ENCODE measurements around the gene NES. TPM values are rescaled to one million over a fixed set of nuclear protein-coding genes. Genes with fewer than 3 reads are reported as not detected.

Gene NES
- total RNA-seq (2022; extraction: Qiagen RNA extraction; ENCODE audit: low read depth): 1.2 to 1.4 TPM (median 1.4 TPM) in 5 replicates

GRCh38 chr1:156676820-156677615 lies at the start of gene NES:
Gene NES, minus strand, starts transcription at chr1:156677407. Its CDS starts 143 bp downstream, at chr1:156677264.

DNA sequence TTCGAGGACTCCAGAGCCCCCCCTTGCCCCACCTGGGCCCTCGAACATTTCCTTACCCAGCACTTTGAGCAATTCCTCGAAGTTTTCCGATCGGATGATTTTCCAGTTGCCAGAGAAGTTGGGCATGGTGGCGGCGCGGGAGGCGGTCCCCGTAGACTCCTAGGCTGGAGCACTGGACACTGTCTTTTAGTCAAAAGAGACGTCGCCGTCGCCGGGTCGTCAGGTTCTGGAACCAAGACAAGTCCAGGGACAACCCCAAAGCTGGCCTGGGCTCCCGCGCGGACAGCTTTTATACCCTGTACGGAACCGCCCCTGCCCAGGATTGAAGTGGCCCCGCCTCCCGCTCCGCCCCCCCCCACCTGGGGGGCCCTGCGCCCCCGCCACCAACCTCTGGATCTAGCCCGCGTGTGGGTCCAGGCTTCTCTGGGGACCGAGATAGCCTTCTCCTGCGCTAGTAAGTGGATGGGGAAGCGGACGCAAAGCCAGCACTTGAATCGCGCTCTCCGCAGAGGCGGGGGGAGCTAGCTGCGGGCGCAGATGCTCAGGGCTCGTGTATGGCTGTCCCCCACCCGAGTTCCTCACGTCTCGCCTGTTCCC lies 28.2 kb upstream of the NES start, which contains the start of gene CRABP2:
TSS of gene CRABP2 (minus strand) at position 263 of the 597 bp plus-strand sequence. CDS start at position 126, 137 bp downstream.

GRCh38 chr1:156641761-156642264 lies 35.4 kb downstream of the NES start, which contains the start of gene BCAN:
Gene BCAN, plus strand, starts transcription at chr1:156642117. Its CDS starts 3,938 bp downstream, at chr1:156646055.

GRCh38 chr1:156618853-156619581 lies 58.2 kb downstream of the NES start, which contains the start of gene HAPLN2:
Gene HAPLN2, plus strand, starts transcription at chr1:156619415. Its CDS starts 4,076 bp downstream, at chr1:156623491.

Other genes starting within 250 kb of the NES start
- gene MEF2D, start 176.6 kb downstream of the NES start, total RNA-seq (2022; extraction: Qiagen RNA extraction; ENCODE audit: low read depth): 24.4 to 37.4 TPM (median 33.9 TPM) in 5 replicates
- gene IQGAP3, start 104.8 kb downstream of the NES start, total RNA-seq (2022; extraction: Qiagen RNA extraction; ENCODE audit: low read depth): 13.6 to 17.9 TPM (median 15.8 TPM) in 5 replicates
- gene TTC24, start 97.7 kb downstream of the NES start, total RNA-seq (2022; extraction: Qiagen RNA extraction; ENCODE audit: low read depth): not detected in 5 replicates
- 131 to 175 TPM (median 166 TPM) in 5 replicates for gene NAXE, start 85.6 kb downstream of the NES start, total RNA-seq (2022; extraction: Qiagen RNA extraction; ENCODE audit: low read depth)
- 65.0 to 92.5 TPM (median 74.0 TPM) in 5 replicates for gene GPATCH4, start 75.9 kb downstream of the NES start, total RNA-seq (2022; extraction: Qiagen RNA extraction; ENCODE audit: low read depth)
- gene HAPLN2, start 58.0 kb downstream of the NES start, total RNA-seq (2022; extraction: Qiagen RNA extraction; ENCODE audit: low read depth): 0.03 TPM in 1 of 5 replicates, not detected in the others
- gene BCAN, start 35.3 kb downstream of the NES start, total RNA-seq (2022; extraction: Qiagen RNA extraction; ENCODE audit: low read depth): 0.08 to 0.12 TPM in 2 of 5 replicates, not detected in the others
- 9.5 to 13.7 TPM (median 12.0 TPM) in 5 replicates for gene CRABP2, start 28.2 kb upstream of the NES start, total RNA-seq (2022; extraction: Qiagen RNA extraction; ENCODE audit: low read depth)
- 20.1 to 30.3 TPM (median 25.1 TPM) in 5 replicates for gene METTL25B, start 51.1 kb upstream of the NES start, total RNA-seq (2022; extraction: Qiagen RNA extraction; ENCODE audit: low read depth)
- gene ISG20L2, start 51.4 kb upstream of the NES start, total RNA-seq (2022; extraction: Qiagen RNA extraction; ENCODE audit: low read depth): 43.8 to 50.8 TPM (median 45.5 TPM) in 5 replicates
- 176 to 207 TPM (median 198 TPM) in 5 replicates for gene MRPL24, start 63.7 kb upstream of the NES start, total RNA-seq (2022; extraction: Qiagen RNA extraction; ENCODE audit: low read depth)
- 447 to 471 TPM (median 466 TPM) in 5 replicates for gene HDGF, start 74.3 kb upstream of the NES start, total RNA-seq (2022; extraction: Qiagen RNA extraction; ENCODE audit: low read depth)
- gene PRCC, start 90.1 kb upstream of the NES start, total RNA-seq (2022; extraction: Qiagen RNA extraction; ENCODE audit: low read depth): 73.2 to 83.6 TPM (median 74.3 TPM) in 5 replicates
- 3.6 to 5.2 TPM (median 4.1 TPM) in 5 replicates for gene SH2D2A, start 139.4 kb upstream of the NES start, total RNA-seq (2022; extraction: Qiagen RNA extraction; ENCODE audit: low read depth)
- not detected in 5 replicates for gene INSRR, start 181.7 kb upstream of the NES start, total RNA-seq (2022; extraction: Qiagen RNA extraction; ENCODE audit: low read depth)
- 0.08 to 0.16 TPM (median 0.10 TPM) in 4 of 5 replicates, not detected in the other for gene NTRK1, start 183.5 kb upstream of the NES start, total RNA-seq (2022; extraction: Qiagen RNA extraction; ENCODE audit: low read depth)
- 9.3 to 11.4 TPM (median 9.9 TPM) in 5 replicates for gene PEAR1, start 216.3 kb upstream of the NES start, total RNA-seq (2022; extraction: Qiagen RNA extraction; ENCODE audit: low read depth)
- 0.15 to 0.24 TPM (median 0.17 TPM) in 4 of 5 replicates, not detected in the other for gene LRRC71, start 243.2 kb upstream of the NES start, total RNA-seq (2022; extraction: Qiagen RNA extraction; ENCODE audit: low read depth)

All from A549 treated with CpdA at 1 μM for 4 hours (cell line).